ENCODE results near the gene APLF.

DNA sequence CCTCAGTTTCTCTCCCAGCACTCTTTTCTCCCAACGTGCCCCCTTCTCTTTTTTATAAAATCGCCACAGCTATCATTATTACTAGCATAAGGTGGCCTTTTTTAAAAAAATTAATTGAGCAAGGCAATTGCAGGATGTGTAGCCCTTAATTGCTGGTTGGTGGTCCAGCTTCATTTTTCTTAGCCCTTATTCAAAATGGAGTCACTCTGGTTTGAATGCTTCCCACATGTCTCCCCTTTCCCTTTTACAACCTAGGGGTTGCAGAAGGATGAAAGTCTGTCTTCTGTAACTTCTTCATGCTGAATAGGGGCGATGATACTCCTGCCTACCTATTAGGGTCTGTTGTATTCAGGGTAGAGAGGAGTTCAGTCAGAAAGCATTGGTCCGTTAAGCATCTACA is 139.4 kb downstream of the APLF start:
- TF ChIP-seq, protein P1, sequence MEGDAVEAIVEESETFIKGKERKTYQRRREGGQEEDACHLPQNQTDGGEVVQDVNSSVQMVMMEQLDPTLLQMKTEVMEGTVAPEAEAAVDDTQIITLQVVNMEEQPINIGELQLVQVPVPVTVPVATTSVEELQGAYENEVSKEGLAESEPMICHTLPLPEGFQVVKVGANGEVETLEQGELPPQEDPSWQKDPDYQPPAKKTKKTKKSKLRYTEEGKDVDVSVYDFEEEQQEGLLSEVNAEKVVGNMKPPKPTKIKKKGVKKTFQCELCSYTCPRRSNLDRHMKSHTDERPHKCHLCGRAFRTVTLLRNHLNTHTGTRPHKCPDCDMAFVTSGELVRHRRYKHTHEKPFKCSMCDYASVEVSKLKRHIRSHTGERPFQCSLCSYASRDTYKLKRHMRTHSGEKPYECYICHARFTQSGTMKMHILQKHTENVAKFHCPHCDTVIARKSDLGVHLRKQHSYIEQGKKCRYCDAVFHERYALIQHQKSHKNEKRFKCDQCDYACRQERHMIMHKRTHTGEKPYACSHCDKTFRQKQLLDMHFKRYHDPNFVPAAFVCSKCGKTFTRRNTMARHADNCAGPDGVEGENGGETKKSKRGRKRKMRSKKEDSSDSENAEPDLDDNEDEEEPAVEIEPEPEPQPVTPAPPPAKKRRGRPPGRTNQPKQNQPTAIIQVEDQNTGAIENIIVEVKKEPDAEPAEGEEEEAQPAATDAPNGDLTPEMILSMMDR (IDR thresholded peaks at IDR 0.05; ENCODE audit: insufficient read depth, low read depth, low read length), result no peak
- no peak for TF ChIP-seq EZH2 (IDR thresholded peaks at IDR 0.05; ENCODE audit: insufficient read depth, low read length)
